HUES64 (cell line): ENCODE measurements around the gene SUN1.
"Not testable (repeated sequence)": the region's sequence is repeated elsewhere in the genome, so short reads cannot be mapped to it uniquely, and the experiment has no call there.

Source experiments
- H3K27ac ChIP-seq: 2 replicates; pipeline ENCODE4 v1.7.0; 2013; ENCODE audit warnings: low read depth, low read length, inconsistent platforms
- H3K27me3 ChIP-seq: 2 replicates; pipeline ENCODE4 v1.6.1; 2013; ENCODE audit warnings: mild to moderate bottlenecking, low read length; ENCODE audit not compliant: insufficient read depth
- H3K36me3 ChIP-seq: 2 replicates; pipeline ENCODE4 v1.6.1; 2013; ENCODE audit warnings: mild to moderate bottlenecking, low read length; ENCODE audit not compliant: insufficient read depth
- H3K4me1 ChIP-seq: 2 replicates; pipeline ENCODE4 v1.6.1; 2013; ENCODE audit warnings: mild to moderate bottlenecking, low read length, moderate library complexity; ENCODE audit not compliant: insufficient read depth
- H3K4me3 ChIP-seq: 2 replicates; pipeline ENCODE4 v1.5.1; 2013; ENCODE audit warnings: mild to moderate bottlenecking, low read length, moderate library complexity
- H3K9ac ChIP-seq: 2 replicates; pipeline ENCODE4 v1.6.1; 2013; ENCODE audit warnings: mild to moderate bottlenecking, low read depth, low read length
- H3K9me3 ChIP-seq: 2 replicates; pipeline ENCODE4 v1.6.1; 2013; ENCODE audit warnings: low read depth, low read length; ENCODE audit not compliant: insufficient read depth
- WGBS: fragments of 150-250, 120-280 bp; methylation state at CpG from one replicate; pipeline ENCODE4 v1.1.7; 2013; ENCODE audit warnings: missing lambda C conversion rate; 5-methylcytosine and 5-hydroxymethylcytosine counted together

SUN1 gene

GRCh38 chr7:919924-920341 lies 87.7 kb downstream of the SUN1 start:
- Histone ChIP-seq H3K27ac (no peak overlapping the region), H3K4me3 (no peak overlapping the region), H3K9me3 (no peaks in the 10 kb centered on the region), H3K4me1 (no peaks in the 10 kb centered on the region), H3K27me3 (no peaks in the 10 kb centered on the region), H3K36me3 (no peaks in the 10 kb centered on the region), H3K9ac (no peak overlapping the region)
- WGBS, result 90% methylated on average over 26 of the region's 26 CpGs

- Histone ChIP-seq H3K9ac (no peak overlapping the region), H3K9me3 (no peaks in the 10 kb centered on the region), H3K27me3 (no peaks in the 10 kb centered on the region), H3K4me3 (no peak overlapping the region), H3K27ac (no peak overlapping the region), H3K36me3 (no peaks in the 10 kb centered on the region), H3K4me1 (no peaks in the 10 kb centered on the region)
- 87% methylated on average over 40 of the region's 40 CpGs for WGBS
Measured at GRCh38 chr7:920351-921070, 88.2 kb downstream of the SUN1 start.

- H3K27me3 ChIP-seq, result no peaks in the 10 kb centered on the region
- no peaks in the 10 kb centered on the region for H3K4me1 ChIP-seq
- H3K4me3 ChIP-seq, result no peak overlapping the region
- H3K27ac ChIP-seq, result no peak overlapping the region
- no peak overlapping the region for H3K9ac ChIP-seq
- no peaks in the 10 kb centered on the region for H3K36me3 ChIP-seq
- no peaks in the 10 kb centered on the region for H3K9me3 ChIP-seq
- WGBS, result 93% methylated on average over 15 of the region's 15 CpGs
Measured at GRCh38 chr7:921071-921461, 88.8 kb downstream of the SUN1 start.

GRCh38 chr7:921581-922333 lies 89.5 kb downstream of the SUN1 start:
- H3K9ac ChIP-seq, result no peak overlapping the region
- 90% methylated on average over 36 of the region's 36 CpGs for WGBS
- no peaks in the 10 kb centered on the region for H3K27me3 ChIP-seq
- no peaks in the 10 kb centered on the region for H3K36me3 ChIP-seq
- H3K4me1 ChIP-seq, result no peaks in the 10 kb centered on the region
- no peaks in the 10 kb centered on the region for H3K9me3 ChIP-seq
- no peak overlapping the region for H3K27ac ChIP-seq
- no peak overlapping the region for H3K4me3 ChIP-seq

- Histone ChIP-seq H3K36me3 (no peaks in the 10 kb centered on the region), H3K9me3 (no peaks in the 10 kb centered on the region), H3K27ac (no peak overlapping the region), H3K4me1 (no peaks in the 10 kb centered on the region), H3K9ac (no peak overlapping the region; the same call in 1 of the 2 replicates), H3K27me3 (no peaks in the 10 kb centered on the region), H3K4me3 (no peak overlapping the region)
- WGBS, result 81% methylated on average over 24 of the region's 29 CpGs
Measured at GRCh38 chr7:922334-923107, 90.2 kb downstream of the SUN1 start.

- 73% methylated on average over 40 of the region's 40 CpGs for WGBS
- no peaks in the 10 kb centered on the region for H3K4me1 ChIP-seq
- no peaks in the 10 kb centered on the region for H3K36me3 ChIP-seq
- H3K4me3 ChIP-seq, result no peak overlapping the region
- no peaks in the 10 kb centered on the region for H3K9me3 ChIP-seq
- no peaks in the 10 kb centered on the region for H3K27me3 ChIP-seq
- no peak overlapping the region for H3K27ac ChIP-seq
- H3K9ac ChIP-seq, result no peak overlapping the region; the same call in 1 of the 2 replicates
Measured at GRCh38 chr7:923108-924041, 91.1 kb downstream of the SUN1 start.

- H3K4me1 ChIP-seq, H3K27me3 ChIP-seq, H3K36me3 ChIP-seq, H3K9me3 ChIP-seq, H3K9ac ChIP-seq, H3K27ac ChIP-seq, H3K4me3 ChIP-seq: not testable (repeated sequence)
- 89% methylated on average over 14 of the region's 25 CpGs for WGBS
Measured at GRCh38 chr7:924042-924441, 91.8 kb downstream of the SUN1 start.
